SIG-M5 treated with dmso at 0.1 percent for 504 hours (cell line): ENCODE data around the gene TSSK2.
"Not testable (repeated sequence)": the region's sequence is repeated elsewhere in the genome, so short reads cannot be mapped to it uniquely, and the experiment has no call there.

ENCODE experiments used
- DNase-seq: peaks from one replicate; lab custom pipeline; 2025; ENCODE audit not compliant: unreplicated experiment; lab: John Stamatoyannopoulos, UW

Gene TSSK2

DNA sequence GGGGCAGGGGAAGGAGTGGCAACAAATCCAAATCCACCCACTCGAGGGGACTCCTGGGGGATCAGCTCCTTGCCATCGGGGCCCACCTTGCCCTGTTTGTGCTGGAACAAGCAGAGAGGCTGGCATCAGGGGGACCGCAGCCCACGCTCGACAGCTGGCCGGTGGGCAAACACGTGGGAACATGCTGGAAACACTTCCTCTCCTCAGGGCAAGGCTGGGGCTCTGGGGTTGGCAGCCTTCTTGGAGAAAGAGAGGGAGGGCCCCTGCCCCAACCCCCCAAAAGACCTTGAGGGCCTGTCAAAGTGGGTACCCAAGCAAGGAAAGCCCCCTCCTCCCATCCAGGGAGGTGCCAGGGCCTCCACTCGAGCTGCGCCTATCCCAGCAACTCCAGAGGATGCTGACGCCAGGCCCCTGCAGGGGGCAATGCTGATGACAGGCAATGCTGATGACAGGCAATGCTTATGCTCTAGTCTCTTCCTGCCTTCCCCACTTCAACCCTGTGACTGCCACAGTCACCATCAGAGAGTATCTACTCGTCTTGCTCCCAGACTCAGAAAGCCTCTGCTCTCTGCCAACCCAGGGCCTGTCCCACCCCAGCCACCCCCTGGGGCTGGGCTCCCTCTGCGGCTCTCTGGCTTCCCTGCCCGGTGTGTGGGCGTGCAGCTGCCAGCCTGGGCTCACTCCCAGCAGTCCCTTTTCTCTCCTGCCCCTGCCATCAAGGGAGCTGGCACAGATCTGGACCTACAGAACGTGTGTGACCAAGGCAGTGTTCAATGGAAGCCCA is 7.3 kb downstream of the TSSK2 start:
- no peak for DNase-seq

GRCh38 chr22:19139001-19139356 is 7.9 kb downstream of the TSSK2 start:
- DNase-seq, result no peak

DNA sequence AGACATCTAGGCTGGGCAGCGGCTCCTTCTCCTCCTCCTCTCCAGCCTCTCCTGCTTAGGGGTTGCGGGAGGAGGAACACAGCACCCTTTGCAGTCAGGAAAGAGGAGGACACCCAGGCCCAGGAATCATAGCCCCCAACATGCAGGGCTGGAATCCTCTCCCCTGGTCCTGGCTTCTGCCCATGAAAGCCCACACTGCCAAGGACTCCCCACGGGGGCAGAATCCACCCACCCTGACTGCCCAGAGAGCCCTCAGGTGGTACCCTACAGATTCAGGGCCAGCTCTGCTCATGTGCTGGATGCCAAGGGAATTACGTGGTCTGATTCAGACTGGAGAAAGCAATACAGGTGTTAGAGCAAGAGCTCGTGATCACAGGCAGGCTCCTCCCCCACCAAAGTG is 8.9 kb downstream of the TSSK2 start:
- no peak for DNase-seq

- DNase-seq, result no peak
These were observed 11.3 kb downstream of the TSSK2 start for GRCh38 chr22:19142394-19142793.

- DNase-seq, result no peak
These were observed 12.1 kb downstream of the TSSK2 start for GRCh38 chr22:19143212-19143611.

- peak; percentile 30 for DNase-seq
These were observed 12.9 kb downstream of the TSSK2 start for GRCh38 chr22:19143967-19144400.

DNA sequence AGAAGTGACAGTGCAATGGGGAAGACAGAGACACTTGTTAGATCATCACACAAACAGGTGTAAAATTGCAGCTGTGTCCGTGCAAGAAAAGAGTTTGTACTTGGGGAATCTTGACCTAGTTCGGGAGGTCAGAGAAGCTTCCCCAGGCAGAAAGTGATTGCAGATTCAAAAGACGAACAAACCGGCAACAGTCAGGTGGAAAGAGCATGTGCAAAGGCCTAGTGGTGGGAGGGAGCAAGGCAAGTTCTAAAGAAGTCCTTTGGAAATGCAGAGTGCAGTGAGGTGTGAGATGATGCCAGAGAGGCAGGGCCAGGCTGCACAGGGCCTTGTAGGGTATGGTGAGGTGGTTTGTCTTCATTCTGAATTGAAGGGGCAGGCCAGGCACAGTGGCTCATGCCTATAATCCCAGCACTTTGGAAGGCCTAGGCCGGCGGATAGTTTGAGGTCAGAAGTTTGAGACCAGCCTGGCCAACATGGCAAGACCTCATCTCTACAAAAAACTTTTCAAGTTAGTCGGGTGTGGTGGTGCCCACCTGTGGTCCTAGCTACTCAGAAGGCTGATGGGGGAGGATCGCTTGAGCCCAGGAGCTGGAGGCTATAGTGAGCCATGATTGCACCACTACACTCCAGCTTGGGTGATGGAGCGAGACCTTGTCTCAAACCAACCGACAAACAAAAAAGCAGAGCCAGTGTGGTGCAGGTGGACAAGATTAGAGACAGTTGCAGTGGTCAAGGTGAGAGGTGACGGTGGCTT is 15.3 kb downstream of the TSSK2 start:
- DNase-seq, result no peak

DNA sequence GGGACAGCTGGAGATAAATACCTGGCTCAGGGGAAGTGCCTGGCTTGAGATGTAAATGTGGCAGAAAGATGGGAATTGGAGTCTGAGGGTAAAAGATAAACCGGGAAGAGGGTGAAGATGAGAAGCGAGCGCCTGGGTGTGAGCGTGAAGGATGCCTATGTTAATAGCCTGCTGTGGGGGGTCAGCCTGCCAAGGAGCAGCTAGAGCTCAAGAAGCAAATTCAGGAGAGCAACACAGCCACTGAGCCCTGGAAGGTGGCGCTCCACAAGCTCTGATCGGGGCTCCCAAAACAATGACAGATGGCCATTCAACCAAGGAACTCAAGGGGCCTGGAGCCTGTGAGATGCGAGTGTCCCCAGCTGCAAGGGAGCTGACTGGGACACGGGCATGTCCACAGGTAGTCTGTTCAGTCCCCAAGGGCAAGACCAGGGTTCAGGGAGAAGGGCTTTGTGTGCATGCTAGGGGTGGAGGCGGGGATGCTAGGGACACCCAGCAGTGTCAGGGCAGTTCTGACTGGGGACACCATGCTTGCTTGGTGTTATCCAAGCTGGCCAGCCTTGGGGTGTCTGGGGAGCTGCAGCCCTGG is 16.2 kb downstream of the TSSK2 start:
- DNase-seq, result no peak

GRCh38 chr22:19148417-19149046 is 17.4 kb downstream of the TSSK2 start:
- no peak for DNase-seq

- DNase-seq, result no peak
These were observed 18.2 kb downstream of the TSSK2 start for GRCh38 chr22:19149047-19149883.

DNA sequence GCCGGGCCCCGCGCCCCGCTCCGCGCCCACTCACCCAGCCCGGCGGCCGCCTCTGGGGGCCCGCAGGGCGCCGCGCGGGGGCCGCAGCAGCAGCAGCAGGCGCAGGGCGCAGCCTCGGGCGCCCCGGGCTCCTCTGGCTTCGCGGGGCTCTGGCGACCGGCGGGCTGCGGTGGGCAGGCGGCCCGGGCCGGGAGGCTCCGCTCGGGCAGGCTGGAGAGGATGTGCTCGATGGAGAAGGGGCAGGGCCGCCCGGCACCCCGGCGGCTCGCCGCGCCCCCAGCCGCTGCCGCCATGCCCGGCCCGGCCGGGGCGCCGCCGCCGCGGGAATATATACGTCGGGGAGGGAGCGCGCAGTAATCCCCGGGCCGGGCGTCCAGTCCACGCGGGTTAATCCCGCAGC is 18.9 kb downstream of the TSSK2 start, which contains the start of gene GSC2:
TSS of gene GSC2 (minus strand) at position 302 of the 400 bp plus-strand sequence. CDS start at position 293, 9 bp downstream.
- no peak for DNase-seq

DNA sequence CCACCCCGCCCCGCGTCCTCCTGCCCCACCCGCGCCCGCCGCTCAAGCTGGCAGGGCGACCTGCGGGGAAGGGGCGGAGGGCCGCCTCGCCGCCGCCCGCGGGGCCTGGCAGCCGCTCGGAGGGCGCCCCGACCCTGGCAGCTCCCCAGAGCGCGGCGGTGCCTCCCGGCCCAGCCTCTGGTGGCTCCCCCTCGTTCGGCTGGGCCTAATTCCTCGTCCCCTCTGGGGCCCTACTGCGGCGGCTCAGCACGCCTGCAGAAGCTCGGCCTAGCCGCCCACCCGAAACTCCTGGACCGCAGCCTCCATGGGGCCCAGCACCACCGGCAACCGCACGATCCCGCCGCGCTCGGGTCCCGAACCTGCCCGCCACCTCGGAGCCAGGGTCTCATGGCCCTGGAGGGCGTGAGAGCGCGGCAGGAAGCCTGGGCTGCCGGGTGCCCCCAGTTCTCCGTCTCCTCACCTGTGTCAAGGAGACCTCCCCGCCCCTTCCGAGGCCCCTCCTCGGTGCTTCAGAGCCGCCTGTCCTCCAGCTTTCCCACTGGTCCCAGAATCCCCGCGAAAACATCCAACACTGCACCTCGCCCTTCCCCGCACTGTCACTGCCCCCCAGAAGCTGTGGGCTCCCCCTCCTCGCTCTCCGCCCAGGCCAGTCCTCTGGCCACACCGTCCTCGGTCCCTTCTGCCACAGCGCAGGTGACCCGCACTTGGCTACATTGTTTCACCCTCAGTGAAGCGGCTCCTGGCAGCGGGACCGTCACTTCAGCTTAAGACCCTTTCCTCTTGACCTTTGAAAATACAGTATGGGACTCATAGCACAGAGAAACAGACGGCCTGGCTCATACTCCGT is 19.6 kb downstream of the TSSK2 start:
- DNase-seq, result no peak

DNA sequence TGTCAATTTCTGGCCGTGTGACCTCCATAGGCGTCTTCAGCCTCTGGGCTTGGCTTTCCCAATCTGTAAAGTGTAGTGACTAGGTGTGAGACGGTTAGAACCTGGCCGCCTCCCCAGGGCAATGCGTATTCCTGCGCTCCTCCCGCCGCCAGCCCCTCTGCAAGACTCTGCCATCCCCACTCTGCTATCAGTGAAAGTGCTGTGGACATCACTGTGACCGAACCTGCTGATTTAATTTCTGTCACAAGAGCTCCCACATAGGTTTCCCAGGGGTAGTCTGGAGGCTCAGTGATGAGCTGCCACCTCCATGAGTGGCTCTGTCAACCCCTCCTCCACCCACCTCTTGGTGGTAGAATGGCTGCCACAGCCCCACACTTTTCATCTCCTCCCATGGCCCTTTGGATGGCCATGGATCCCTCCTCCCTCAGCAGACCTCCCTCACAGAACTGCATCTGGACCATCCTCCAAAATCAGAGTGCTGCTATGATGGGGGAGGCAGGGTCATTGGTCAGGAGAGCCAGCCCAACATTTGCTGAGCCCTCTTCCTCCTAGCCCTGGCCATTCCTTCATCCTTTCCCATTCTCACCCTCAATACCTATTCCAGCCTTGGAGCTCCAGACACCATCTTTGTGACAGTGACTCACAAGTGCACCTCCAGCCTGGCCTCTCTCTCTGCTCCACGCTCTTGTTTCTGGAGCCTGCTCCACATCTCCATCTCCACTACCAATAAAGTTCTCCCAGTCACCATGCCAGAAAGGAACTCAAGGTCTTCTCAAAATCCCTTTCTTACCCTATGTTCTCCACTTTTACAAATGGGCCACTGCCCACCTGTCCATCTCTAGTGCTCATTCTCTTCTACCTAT is 20.5 kb downstream of the TSSK2 start:
- no peak for DNase-seq

DNA sequence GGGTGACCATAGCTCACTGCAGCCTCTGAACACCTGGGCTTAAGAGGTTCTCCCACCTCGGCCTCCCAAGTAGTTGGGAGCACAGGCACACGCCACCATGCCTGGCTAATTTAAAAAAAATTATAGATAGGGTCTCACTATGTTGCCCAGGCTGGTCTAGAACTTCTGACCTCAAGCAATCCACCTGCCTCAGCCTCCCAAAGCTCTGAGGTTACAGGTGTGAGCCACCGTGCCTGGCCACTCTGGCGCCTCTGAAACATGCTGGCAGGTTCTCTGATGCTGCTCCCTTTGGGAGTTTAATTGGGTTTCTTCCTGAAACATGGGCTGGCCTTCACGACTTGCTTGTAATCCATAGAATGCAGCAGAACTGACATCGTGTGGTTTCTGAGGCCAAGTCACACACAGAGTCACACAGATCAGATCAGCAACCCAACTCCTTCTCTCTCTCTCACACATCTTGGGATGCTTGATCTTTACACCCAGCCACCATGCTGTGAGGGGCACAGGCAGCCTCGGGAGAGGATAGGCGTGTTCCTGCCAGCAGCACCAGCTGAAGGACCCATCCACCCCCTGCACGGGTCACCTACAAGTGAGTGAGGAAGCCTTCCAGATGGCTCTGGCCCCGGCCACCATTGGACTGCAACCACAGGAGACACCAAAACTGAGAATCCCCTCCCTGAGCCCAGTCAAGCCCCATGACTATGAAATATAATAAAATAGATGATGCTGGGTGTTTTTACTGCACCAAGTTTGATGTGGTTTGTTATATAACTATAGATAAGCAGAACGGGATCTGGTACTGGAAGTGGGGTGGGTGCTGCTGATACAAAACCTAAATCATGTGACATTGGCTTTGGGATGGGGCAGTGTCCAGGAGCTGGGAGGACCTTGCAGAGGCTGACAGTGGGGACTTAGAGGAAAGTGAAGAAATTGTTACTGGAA is 22.1 kb downstream of the TSSK2 start:
- no peak for DNase-seq

- not testable (repeated sequence) for DNase-seq
These were observed 25.0 kb downstream of the TSSK2 start for GRCh38 chr22:19156109-19156508.

DNA sequence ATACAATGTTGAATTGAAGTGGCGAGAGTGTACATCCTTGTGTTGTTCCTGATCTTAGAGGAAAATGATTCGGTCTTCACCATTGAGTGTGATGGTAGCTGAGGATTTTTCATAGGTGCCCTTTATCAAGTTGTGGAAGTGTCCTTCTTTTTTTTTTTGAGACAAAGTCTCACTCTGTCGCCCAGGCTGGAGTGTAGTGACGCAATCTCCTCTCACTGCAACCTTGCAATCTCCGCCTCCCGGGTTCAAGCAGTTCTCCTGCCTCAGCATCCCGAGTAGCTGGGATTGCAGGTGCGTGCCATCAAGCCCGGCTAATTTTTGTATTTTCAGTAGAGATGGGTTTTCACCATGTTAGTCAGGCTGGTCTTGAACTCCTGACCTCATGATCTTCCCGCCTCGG is 27.5 kb downstream of the TSSK2 start:
- not testable (repeated sequence) for DNase-seq

- no peak for DNase-seq
These were observed 33.3 kb downstream of the TSSK2 start for GRCh38 chr22:19164425-19164824.

GRCh38 chr22:19166421-19166820 is 35.3 kb downstream of the TSSK2 start:
- DNase-seq, result no peak
